ENCODE measurements around the gene SLC39A6.

- TF ChIP-seq CTCF (IDR thresholded peaks at IDR 0.05) (no peak), POLR2A (IDR thresholded peaks at IDR 0.05) (no peak)
Observed at GRCh38 chr18:36112302-36112701, 16.8 kb downstream of the SLC39A6 start.
